Heart right ventricle (tissue), 16 donors: ENCODE results near the gene DUS3L. TPM values are rescaled to one million over a fixed set of nuclear protein-coding genes. Genes with fewer than 3 reads are reported as not detected.

ENCODE experiments used
- ATAC-seq, 8 donors: fragments of 200-7000 bp; cut with Tn5 transposase; one replicate each; pipeline ENCODE4 v1.9.1; 2020; ENCODE audit warnings: mild to moderate bottlenecking in 8 of 8, moderate library complexity in 8 of 8, moderate number of reproducible peaks in 1 of 8
- DNase-seq, 2 donors: peaks; one replicate each; pipeline ENCODE4 v3.0.0-alpha.2; 2020
- H3K27ac ChIP-seq, 10 donors: fragments of 200-600 bp; sonication (generic) in 2 of 10; one replicate each; pipeline versions ENCODE4 v1.5.0 to v1.8.0; 2020 to 2022; ENCODE audit warnings: mild to moderate bottlenecking in 3 of 10
- H3K27me3 ChIP-seq, 7 donors: fragments of 200-600 bp; one replicate each; pipeline ENCODE4 v1.8.0; 2021 to 2022; ENCODE audit warnings: mild to moderate bottlenecking in 2 of 7
- H3K36me3 ChIP-seq, 9 donors: fragments of 200-600 bp; sonication (generic) in 1 of 9; one replicate each; pipeline versions ENCODE4 v1.5.0 to v1.8.0; 2020 to 2022; ENCODE audit warnings: mild to moderate bottlenecking in 2 of 9
- H3K4me1 ChIP-seq, 9 donors: fragments of 200-600 bp; sonication (generic) in 1 of 9; one replicate each; pipeline versions ENCODE4 v1.5.0 to v1.8.0; 2020 to 2022; ENCODE audit warnings: mild to moderate bottlenecking in 4 of 9
- H3K4me3 ChIP-seq, 10 donors: fragments of 200-600 bp; sonication (generic) in 2 of 10; one replicate each; pipeline versions ENCODE4 v1.5.0 to v1.8.0; 2020 to 2022; ENCODE audit warnings: mild to moderate bottlenecking in 7 of 10, moderate library complexity in 2 of 10
- H3K9me3 ChIP-seq, 11 donors: fragments of 200-600 bp in 10 of 11; sonication (generic) in 2 of 11; one replicate each; pipeline versions ENCODE4 v1.5.0 to v1.8.0; 2013 to 2022; ENCODE audit warnings: mild to moderate bottlenecking in 2 of 11, control low read depth in 1 of 11, moderate library complexity in 1 of 11
- CTCF ChIP-seq, 9 donors: fragments of 200-600 bp; sonication (generic) in 2 of 9; IDR thresholded peaks; one replicate each; pipeline versions ENCODE4 v1.5.0 to v1.8.0; 2021 to 2022; ENCODE audit warnings: antibody characterized with exemption in 9 of 9, mild to moderate bottlenecking in 5 of 9, moderate library complexity in 1 of 9
- WGBS, 2 donors: extraction: QIAGEN DNeasy Blood & Tissue Kit; methylation state at CpG; one replicate each; pipeline ENCODE4 v1.1.7; 2013; ENCODE audit warnings: inconsistent platforms in 1 of 2; 5-methylcytosine and 5-hydroxymethylcytosine counted together
- intact Hi-C, 10 donors: fragments of 100-400 bp; cut with DNase I; formaldehyde crosslinking; loops; one replicate each; pipeline versions ENCODE4 v1.11.1 to v1.14.2; 2022
- polyA plus RNA-seq, 2 donors: library from polyadenylated mRNA; stranded (reverse); fragments of 200-250 nt; gene quantifications; one replicate each; pipeline ENCODE4 v1.2.3, GENCODE V29; 2013
- total RNA-seq, 10 donors: library from RNA; stranded (reverse); fragmentation: NEBNext Ultra II Directional in 3 of 10; extraction: Animal tissue kit (Norgen Biotek cat#: 25700) in 3 of 10; gene quantifications; one replicate each; pipeline versions ENCODE4 v1.2.1 to v1.2.4, GENCODE V29; 2021 to 2023
- donor health status: Arrhythmogenic right ventricular cardiomyopathy.
- donor health status: ischemic (EF 13 %, LVEDD 7.1; RV severe dilation, severe dysfunction).
- donor health status: healthy with polysubstance abuse.
- donor health status: DM: no; HTN: yes; CAD: no.
- donor health status: DM: no; HTN: no; CAD: no.
- donor health status: ischemic (EF 25% LVEDD 6.9; RV normal size, moderate dysfunction).
- donor health status: ischemic (EF 25% LVEDD 5.7; RV mildly dilated, moderate dysfunction).
- donor health status: healthy.
- donor health status: DM: yes; HTN: yes; CAD: no.
- donor health status: Ischemic cardiomyopathy.
- donor health status: ischemic (EF 35%, LVEDD 5.7; RV mildly dilated, moderate dysfunction).
- donor health status: nonischemic (EF 11% LVEDD 7.7; RV severe dilation, severe dysfunction).
- donor health status: DM: yes; HTN: yes; CAD: no.
- donor health status: PGD.
- donor health status: ischemic (EF 29% LVEDD 5.4; RV normal size, mild dysfunction).
- donor health status: nonischemic (EF 23%, LVEDD 6.1; RV moderate dilation, normal function).

The DUS3L gene
- total and polyA plus RNA-seq, 12 donors, result 11.5 to 37.7 (median 14.6) TPM

GRCh38 chr19:5829567-5830310, 38.8 kb upstream of the DUS3L start:
- intact Hi-C loops, result loop anchor here in 5 of 10 donors (5.0 to 10.0 kb wide), 4 partner anchors 48 to 63 kb away; no protein-coding TSS in a partner anchor
- no peak for DNase-seq

GRCh38 chr19:5828661-5829566, 38.0 kb upstream of the DUS3L start:
- H3K36me3 ChIP-seq, result no peaks in the 10 kb centered on the region
- H3K4me3 ChIP-seq, result peak overlapping the region in 9 of 10 donors; percentile 28 to 63 (median 40)
- ATAC-seq, result peak; percentile 25 to 82 (median 65)
- no peaks in the 10 kb centered on the region for H3K9me3 ChIP-seq
- H3K27ac ChIP-seq, result peak overlapping the region; percentile 35 to 89 (median 73)
- peaks cover 0 to 25% (median 3%) of the 10 kb centered on the region in 9 donors for H3K4me1 ChIP-seq
- H3K27me3 ChIP-seq, result peaks cover 0 to 39% (median 27%) of the 10 kb centered on the region in 7 donors
- peak; percentile 43 to 54 for DNase-seq
- intact Hi-C loops, result loop anchor here in 3 of 10 donors (5.0 kb wide), 2 partner anchors 53 to 63 kb away; no protein-coding TSS in a partner anchor
- TF ChIP-seq CTCF (IDR thresholded peaks at IDR 0.05), result peak in 3 of 9 donors; percentile 16 to 26 (median 23)
- 3% methylated on average over 44 to 47 of the region's 47 CpGs for WGBS, 2 donors

More at GRCh38 chr19:5829567-5830310, 38.8 kb upstream of the DUS3L start:
- Histone ChIP-seq H3K27me3 (peaks cover 0 to 39% (median 27%) of the 10 kb centered on the region in 7 donors), H3K36me3 (no peaks in the 10 kb centered on the region), H3K27ac (peak overlapping the region in 7 of 10 donors; percentile 44 to 80 (median 71)), H3K9me3 (no peaks in the 10 kb centered on the region), H3K4me3 (peak overlapping the region in 2 of 10 donors; percentile 38 to 40), H3K4me1 (peaks cover 0 to 25% (median 3%) of the 10 kb centered on the region in 9 donors)
- ATAC-seq, result no peak
- TF ChIP-seq CTCF (IDR thresholded peaks at IDR 0.05), result no peak
- WGBS, 2 donors, result 53 to 59% methylated on average over 34 of the region's 34 CpGs

GRCh38 chr19:5827891-5828660, 37.1 kb upstream of the DUS3L start:
- ATAC-seq, result peak; percentile 72 to 84 (median 82)
- TF ChIP-seq CTCF (IDR thresholded peaks at IDR 0.05), result no peak
- Histone ChIP-seq H3K4me1 (peaks cover 0 to 25% (median 3%) of the 10 kb centered on the region in 9 donors), H3K4me3 (peak overlapping the region; percentile 6 to 63 (median 39)), H3K36me3 (no peaks in the 10 kb centered on the region), H3K27me3 (peaks cover 0 to 39% (median 27%) of the 10 kb centered on the region in 7 donors), H3K27ac (peak overlapping the region in 9 of 10 donors; percentile 50 to 89 (median 75)), H3K9me3 (no peaks in the 10 kb centered on the region)
- peak; percentile 81 to 84 for DNase-seq
- intact Hi-C loops, result loop anchor here in 3 of 10 donors (5.0 kb wide), 2 partner anchors 54 to 64 kb away; no protein-coding TSS in a partner anchor
- WGBS, 2 donors, result 1 to 3% methylated on average over 90 to 91 of the region's 91 CpGs
